Measurements from ENCODE around the gene CIAO2A.
"Not testable (repeated sequence)": the region's sequence is repeated elsewhere in the genome, so short reads cannot be mapped to it uniquely, and the experiment has no call there.

CIAO2A gene

GRCh38 chr15:64125978-64126377 is 32.3 kb upstream of the CIAO2A start:
- DNase-seq (ENCODE audit: low spot score): no peak
- TF ChIP-seq, protein P1, sequence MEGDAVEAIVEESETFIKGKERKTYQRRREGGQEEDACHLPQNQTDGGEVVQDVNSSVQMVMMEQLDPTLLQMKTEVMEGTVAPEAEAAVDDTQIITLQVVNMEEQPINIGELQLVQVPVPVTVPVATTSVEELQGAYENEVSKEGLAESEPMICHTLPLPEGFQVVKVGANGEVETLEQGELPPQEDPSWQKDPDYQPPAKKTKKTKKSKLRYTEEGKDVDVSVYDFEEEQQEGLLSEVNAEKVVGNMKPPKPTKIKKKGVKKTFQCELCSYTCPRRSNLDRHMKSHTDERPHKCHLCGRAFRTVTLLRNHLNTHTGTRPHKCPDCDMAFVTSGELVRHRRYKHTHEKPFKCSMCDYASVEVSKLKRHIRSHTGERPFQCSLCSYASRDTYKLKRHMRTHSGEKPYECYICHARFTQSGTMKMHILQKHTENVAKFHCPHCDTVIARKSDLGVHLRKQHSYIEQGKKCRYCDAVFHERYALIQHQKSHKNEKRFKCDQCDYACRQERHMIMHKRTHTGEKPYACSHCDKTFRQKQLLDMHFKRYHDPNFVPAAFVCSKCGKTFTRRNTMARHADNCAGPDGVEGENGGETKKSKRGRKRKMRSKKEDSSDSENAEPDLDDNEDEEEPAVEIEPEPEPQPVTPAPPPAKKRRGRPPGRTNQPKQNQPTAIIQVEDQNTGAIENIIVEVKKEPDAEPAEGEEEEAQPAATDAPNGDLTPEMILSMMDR (IDR thresholded peaks at IDR 0.05; ENCODE audit: extremely low read depth, insufficient read depth, missing control alignments): no peak
- in situ Hi-C loops (cut with MboI; ENCODE audit: low pct_unique_long_range_greater_than_20kb, low sequenced_read_pairs, unreplicated experiment): no loop called here

GRCh38 chr15:64122936-64123351 is 29.3 kb upstream of the CIAO2A start:
- in situ Hi-C loops (cut with MboI; ENCODE audit: low pct_unique_long_range_greater_than_20kb, low sequenced_read_pairs, unreplicated experiment): no loop called here
- TF ChIP-seq, protein P1 (IDR thresholded peaks at IDR 0.05; ENCODE audit: extremely low read depth, insufficient read depth, missing control alignments): no peak
- DNase-seq (ENCODE audit: low spot score): no peak

DNA sequence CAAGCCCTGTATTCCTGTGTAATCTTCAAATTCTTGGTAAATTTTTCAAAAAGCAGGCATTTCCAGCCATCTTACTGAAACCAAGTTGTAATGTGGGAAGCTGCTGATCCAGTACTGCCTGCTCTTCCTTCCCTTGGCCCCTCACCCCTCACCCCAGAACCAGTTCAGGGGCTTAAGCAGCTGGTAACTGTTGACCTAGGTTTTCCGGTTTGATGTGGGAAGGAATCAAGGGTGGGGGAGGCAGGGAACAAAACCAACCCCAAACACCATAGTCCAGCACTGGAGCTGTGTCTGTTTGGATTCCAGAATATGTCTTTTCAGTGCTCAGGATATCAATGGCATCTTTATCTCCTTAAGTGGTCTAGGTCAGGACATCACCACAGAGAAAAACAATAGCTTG is 28.8 kb upstream of the CIAO2A start:
- DNase-seq (ENCODE audit: low spot score): no peak
- TF ChIP-seq, protein P1 (IDR thresholded peaks at IDR 0.05; ENCODE audit: extremely low read depth, insufficient read depth, missing control alignments): no peak
- in situ Hi-C loops (cut with MboI; ENCODE audit: low pct_unique_long_range_greater_than_20kb, low sequenced_read_pairs, unreplicated experiment): no loop called here

DNA sequence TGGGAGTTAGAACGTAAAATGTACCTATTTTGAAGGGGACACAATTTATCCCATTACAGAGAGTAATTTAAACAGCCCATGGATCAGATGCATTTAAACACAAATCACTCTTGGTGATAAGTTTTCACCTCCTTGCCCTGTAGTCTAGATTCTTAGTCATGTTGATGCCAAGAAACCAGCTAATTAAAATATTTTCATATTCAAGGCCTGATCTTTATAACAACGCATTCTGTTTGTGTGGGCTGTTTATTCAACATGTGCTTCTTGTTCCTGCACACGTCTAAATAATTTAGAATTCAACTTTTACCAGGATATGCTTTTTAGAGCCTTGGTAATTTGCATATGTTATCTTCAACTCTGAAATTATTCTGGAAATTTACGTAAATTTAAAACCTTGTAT is 28.0 kb upstream of the CIAO2A start:
- no peak for DNase-seq (ENCODE audit: low spot score)
- TF ChIP-seq, protein P1 (IDR thresholded peaks at IDR 0.05; ENCODE audit: extremely low read depth, insufficient read depth, missing control alignments): no peak
- in situ Hi-C loops (cut with MboI; ENCODE audit: low pct_unique_long_range_greater_than_20kb, low sequenced_read_pairs, unreplicated experiment): no loop called here

DNA sequence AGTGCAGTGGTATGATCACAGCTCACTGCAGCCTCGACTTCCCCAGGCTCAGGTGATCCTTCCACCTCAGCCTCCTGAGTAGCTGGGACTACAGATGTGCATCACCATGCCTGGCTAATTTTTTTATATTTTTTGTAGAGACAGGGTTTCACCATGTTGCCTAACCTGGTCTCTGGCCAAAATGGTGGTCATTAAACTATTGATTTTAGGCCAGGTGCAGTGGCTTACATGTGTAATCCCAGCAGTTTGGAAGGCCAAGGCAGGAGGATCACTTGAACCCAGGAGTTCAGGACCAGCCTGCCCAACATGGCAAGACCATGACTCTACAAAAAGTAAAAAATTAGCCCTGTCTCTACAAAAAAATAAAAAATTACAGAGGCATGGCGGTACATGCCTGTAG is 26.7 kb upstream of the CIAO2A start:
- in situ Hi-C loops (cut with MboI; ENCODE audit: low pct_unique_long_range_greater_than_20kb, low sequenced_read_pairs, unreplicated experiment): not testable (repeated sequence)

GRCh38 chr15:64117759-64118487 is 24.3 kb upstream of the CIAO2A start:
- no peak for DNase-seq (ENCODE audit: low spot score)
- TF ChIP-seq, protein P1 (IDR thresholded peaks at IDR 0.05; ENCODE audit: extremely low read depth, insufficient read depth, missing control alignments): no peak
- in situ Hi-C loops (cut with MboI; ENCODE audit: low pct_unique_long_range_greater_than_20kb, low sequenced_read_pairs, unreplicated experiment): no loop called here

More for the DNA sequence above, 26.7 kb upstream of the CIAO2A start:
- not testable (repeated sequence) for DNase-seq (ENCODE audit: low spot score)

GRCh38 chr15:64112904-64113303 is 19.3 kb upstream of the CIAO2A start:
- no peak for DNase-seq (ENCODE audit: low spot score)
- in situ Hi-C loops (cut with MboI; ENCODE audit: low pct_unique_long_range_greater_than_20kb, low sequenced_read_pairs, unreplicated experiment): no loop called here
- TF ChIP-seq, protein P1 (IDR thresholded peaks at IDR 0.05; ENCODE audit: extremely low read depth, insufficient read depth, missing control alignments): no peak

Data from GM13977 (cell line).